ENCODE data around the gene NFIX. TPM values are rescaled to one million over a fixed set of nuclear protein-coding genes. Genes with fewer than 3 reads are reported as not detected.

Gene NFIX
- total RNA-seq, 4 donors from 2014 or later, result 25.4 to 53.1 (median 29.3) TPM

GRCh38 chr19:13102666-13103580, 107.6 kb downstream of the NFIX start, which contains the start of gene LYL1:
TSS of gene LYL1 (minus strand) at chr19:13102858. CDS start at chr19:13101171, 1,687 bp downstream.
- H3K4me1 ChIP-seq, result peaks cover 26 to 47% (median 39%) of the 10 kb centered on the region in 4 donors
- intact Hi-C loops (cut with DNase I; ENCODE audit: low total_unique reads), result no loop called here
- peak; percentile 31 for TF ChIP-seq POLR2A (IDR thresholded peaks at IDR 0.05)
- TF ChIP-seq, protein P1, sequence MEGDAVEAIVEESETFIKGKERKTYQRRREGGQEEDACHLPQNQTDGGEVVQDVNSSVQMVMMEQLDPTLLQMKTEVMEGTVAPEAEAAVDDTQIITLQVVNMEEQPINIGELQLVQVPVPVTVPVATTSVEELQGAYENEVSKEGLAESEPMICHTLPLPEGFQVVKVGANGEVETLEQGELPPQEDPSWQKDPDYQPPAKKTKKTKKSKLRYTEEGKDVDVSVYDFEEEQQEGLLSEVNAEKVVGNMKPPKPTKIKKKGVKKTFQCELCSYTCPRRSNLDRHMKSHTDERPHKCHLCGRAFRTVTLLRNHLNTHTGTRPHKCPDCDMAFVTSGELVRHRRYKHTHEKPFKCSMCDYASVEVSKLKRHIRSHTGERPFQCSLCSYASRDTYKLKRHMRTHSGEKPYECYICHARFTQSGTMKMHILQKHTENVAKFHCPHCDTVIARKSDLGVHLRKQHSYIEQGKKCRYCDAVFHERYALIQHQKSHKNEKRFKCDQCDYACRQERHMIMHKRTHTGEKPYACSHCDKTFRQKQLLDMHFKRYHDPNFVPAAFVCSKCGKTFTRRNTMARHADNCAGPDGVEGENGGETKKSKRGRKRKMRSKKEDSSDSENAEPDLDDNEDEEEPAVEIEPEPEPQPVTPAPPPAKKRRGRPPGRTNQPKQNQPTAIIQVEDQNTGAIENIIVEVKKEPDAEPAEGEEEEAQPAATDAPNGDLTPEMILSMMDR (IDR thresholded peaks at IDR 0.05), result no peak
- peak; percentile 18 to 78 (median 63) for TF ChIP-seq POLR2AphosphoS5 (IDR thresholded peaks at IDR 0.05)
- no peaks in the 10 kb centered on the region for H3K27me3 ChIP-seq
- H3K9me3 ChIP-seq, result no peaks in the 10 kb centered on the region
- WGBS, 2 donors (ENCODE audit: low coverage in 1 of 2), result 1% methylated on average over 23 of the region's 47 CpGs; no CpG with 5 or more reads in 1 of the 2 donors
- H3K4me3 ChIP-seq, result peak within 1 kb of the TSS; percentile 17 to 51 (median 27)
- H3K27ac ChIP-seq, result peak within 1 kb of the TSS; percentile 78 to 93 (median 90)
- H3K36me3 ChIP-seq, result peaks cover 0 to 3% (median 0%) of the 10 kb centered on the region in 4 donors
- DNase-seq, result peak; percentile 76
- in situ Hi-C loops (cut with MboI; ENCODE audit: low pct_ligation_motif_present in 1 of 4, low pct_unique_long_range_greater_than_20kb in 1 of 4, low sequenced_read_pairs in 3 of 4), result loop anchor here in 1 of 4 donors (25.0 kb wide), 1 partner anchor 159 kb away; no protein-coding TSS in a partner anchor

- in situ Hi-C loops (cut with MboI; ENCODE audit: low pct_ligation_motif_present in 1 of 4, low pct_unique_long_range_greater_than_20kb in 1 of 4, low sequenced_read_pairs in 3 of 4) (loop anchor here in 1 of 4 donors (25.0 kb wide), 1 partner anchor 159 kb away; no protein-coding TSS in a partner anchor), intact Hi-C loops (cut with DNase I; ENCODE audit: low total_unique reads) (no loop called here)
- peaks cover 20 to 38% (median 31%) of the 10 kb centered on the region in 4 donors for H3K4me1 ChIP-seq
- 70 to 83% methylated on average over 6 to 12 of the region's 13 CpGs for WGBS, 2 donors (ENCODE audit: low coverage in 1 of 2)
- DNase-seq, result no peak
- H3K27me3 ChIP-seq, result no peaks in the 10 kb centered on the region
- peaks cover 0 to 3% (median 0%) of the 10 kb centered on the region in 4 donors for H3K36me3 ChIP-seq
- peak overlapping the region in 2 of 4 donors; percentile 36 to 42 for H3K4me3 ChIP-seq
- H3K9me3 ChIP-seq, result no peaks in the 10 kb centered on the region
- H3K27ac ChIP-seq, result peak overlapping the region; percentile 78 to 93 (median 90)
- no peak for TF ChIP-seq POLR2A (IDR thresholded peaks at IDR 0.05)
- TF ChIP-seq, protein P1 (IDR thresholded peaks at IDR 0.05), result no peak
- no peak for TF ChIP-seq EP300 (IDR thresholded peaks at IDR 0.05; ENCODE audit: low read depth)
- TF ChIP-seq POLR2AphosphoS5 (IDR thresholded peaks at IDR 0.05), result no peak
These were observed 108.5 kb downstream of the NFIX start for GRCh38 chr19:13103581-13104359.

GRCh38 chr19:13104360-13104847, 109.1 kb downstream of the NFIX start:
- Histone ChIP-seq H3K36me3 (peaks cover 0 to 3% (median 0%) of the 10 kb centered on the region in 4 donors), H3K4me1 (peaks cover 17 to 33% (median 26%) of the 10 kb centered on the region in 4 donors), H3K4me3 (peak overlapping the region in 3 of 4 donors; percentile 0 to 42 (median 5)), H3K9me3 (no peaks in the 10 kb centered on the region), H3K27ac (peak overlapping the region; percentile 78 to 93 (median 90)), H3K27me3 (no peaks in the 10 kb centered on the region)
- in situ Hi-C loops (cut with MboI; ENCODE audit: low pct_ligation_motif_present in 1 of 4, low pct_unique_long_range_greater_than_20kb in 1 of 4, low sequenced_read_pairs in 3 of 4) (loop anchor here in 1 of 4 donors (25.0 kb wide), 1 partner anchor 158 kb away; no protein-coding TSS in a partner anchor), intact Hi-C loops (cut with DNase I; ENCODE audit: low total_unique reads) (no loop called here)
- peak; percentile 60 to 76 (median 68) for TF ChIP-seq POLR2AphosphoS5 (IDR thresholded peaks at IDR 0.05)
- TF ChIP-seq EP300 (IDR thresholded peaks at IDR 0.05; ENCODE audit: low read depth), result no peak
- TF ChIP-seq, protein P1 (IDR thresholded peaks at IDR 0.05), result peak; percentile 55 to 68 (median 61)
- TF ChIP-seq POLR2A (IDR thresholded peaks at IDR 0.05), result no peak
- peak; percentile 76 for DNase-seq
- 60% methylated on average over 33 of the region's 33 CpGs; no CpG with 5 or more reads in 1 of the 2 donors for WGBS, 2 donors (ENCODE audit: low coverage in 1 of 2)
